Transverse colon (tissue), 4 donors: Measurements from ENCODE around the gene LRP5. TPM values are rescaled to one million over a fixed set of nuclear protein-coding genes. Genes with fewer than 3 reads are reported as not detected.

Experiments used
- DNase-seq: peaks from one replicate; pipeline ENCODE4 v3.0.0-alpha.2; 2019
- H3K27ac ChIP-seq, 4 donors: fragments of 200-600 bp; sonication (generic); 2 replicates each; pipeline ENCODE4 v1.5.1; 2016 to 2018; ENCODE audit warnings: inconsistent platforms in 4 of 4
- H3K27me3 ChIP-seq: fragments of 200-600 bp; sonication (generic); 2 replicates; pipeline ENCODE4 v1.5.1; 2017; ENCODE audit warnings: inconsistent platforms
- H3K36me3 ChIP-seq, 4 donors: fragments of 200-600 bp; sonication (generic); 2 replicates each; pipeline ENCODE4 v1.5.1; 2017 to 2019; ENCODE audit warnings: inconsistent platforms in 4 of 4
- H3K4me1 ChIP-seq, 4 donors: fragments of 200-600 bp; sonication (generic); 2 replicates each; pipeline ENCODE4 v1.5.1; 2017 to 2020; ENCODE audit warnings: inconsistent platforms in 4 of 4
- H3K4me3 ChIP-seq, 4 donors: fragments of 200-600 bp; sonication (generic); 1 replicate in 1 of 4; 2 replicates in 3 of 4; pipeline versions ENCODE4 v1.5.1 to v1.6.1; 2017 to 2019; ENCODE audit warnings: inconsistent platforms in 4 of 4
- H3K9me3 ChIP-seq, 2 donors: fragments of 200-600 bp; sonication (generic); 2 replicates each; pipeline ENCODE4 v1.5.1; 2017 to 2019; ENCODE audit warnings: inconsistent platforms in 2 of 2
- CTCF ChIP-seq, 5 experiments: fragments of 200-600 bp in 3 of 5; fragments of 450-650 bp in 2 of 5; sonication (generic) in 3 of 5; IDR thresholded peaks; 1 replicate in 2 of 5; 2 replicates in 3 of 5; pipeline ENCODE4 v1.5.1; 2016 to 2017; ENCODE audit warnings: antibody characterized with exemption in 5 of 5, inconsistent platforms in 3 of 5, mild to moderate bottlenecking in 2 of 5, moderate library complexity in 1 of 5
- EP300 ChIP-seq: sonication (generic); formaldehyde crosslinking; IDR thresholded peaks from one replicate; pipeline ENCODE4 v1.6.1; 2017; ENCODE audit warnings: antibody characterized with exemption, low read depth
- POLR2A ChIP-seq: fragments of 450-650 bp; IDR thresholded peaks from one replicate; pipeline ENCODE4 v1.6.1; 2016; ENCODE audit warnings: antibody characterized with exemption, mild to moderate bottlenecking, moderate library complexity
- POLR2AphosphoS5 ChIP-seq, 3 donors: sonication (generic); formaldehyde crosslinking; IDR thresholded peaks; one replicate each; pipeline ENCODE4 v1.6.1; 2016; ENCODE audit warnings: antibody characterized with exemption in 3 of 3
- WGBS, 2 donors: methylation state at CpG; one replicate each; pipeline ENCODE4 v1.1.5; 2018; ENCODE audit warnings: low coverage in 1 of 2; 5-methylcytosine and 5-hydroxymethylcytosine counted together
- in situ Hi-C, 4 donors: fragments of 200-750 bp; cut with MboI; loops; one replicate each; pipeline versions ENCODE4 v1.15.0 to v1.15.1; 2017; ENCODE audit warnings: low sequenced_read_pairs in 3 of 4, low pct_ligation_motif_present in 1 of 4, low pct_unique_long_range_greater_than_20kb in 1 of 4
- intact Hi-C: fragments of 100-400 bp; cut with DNase I; formaldehyde crosslinking; loops from one replicate; pipeline ENCODE4 v1.15.1; 2023; ENCODE audit warnings: low total_unique reads
- total RNA-seq, 4 donors: library from RNA; depleted of rRNA; stranded (reverse); fragments of >200 nt; gene quantifications; one replicate each; pipeline ENCODE4 v1.1.0, GENCODE V29; 2016

LRP5 gene
- total RNA-seq, 4 donors from 2014 or later: 72.6 to 138 (median 82.3) TPM

DNA sequence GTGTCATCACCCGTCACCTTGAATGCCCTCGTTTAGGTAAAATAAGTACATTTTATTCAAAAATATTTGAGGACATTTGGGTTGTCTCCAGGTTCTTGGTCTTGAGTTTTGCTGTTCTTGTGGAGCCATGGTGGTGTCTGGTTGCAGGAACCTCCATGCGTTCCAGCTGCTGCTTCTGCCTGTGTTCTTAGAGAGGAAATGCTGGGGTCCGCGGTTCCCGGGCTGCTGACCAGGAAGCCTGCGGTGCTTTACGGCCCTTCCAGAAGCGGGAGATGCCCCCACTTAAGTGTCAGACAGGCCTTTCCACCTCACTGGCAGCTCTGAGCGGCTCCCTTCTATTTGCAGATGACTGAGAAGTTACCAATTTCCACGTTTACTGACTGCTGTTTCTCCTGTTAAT is 66.8 kb downstream of the LRP5 start:
- Histone ChIP-seq H3K27me3 (no peaks in the 10 kb centered on the region), H3K4me3 (no peak overlapping the region), H3K9me3 (no peaks in the 10 kb centered on the region), H3K27ac (peak overlapping the region; percentile 83 to 89 (median 86)), H3K36me3 (no peaks in the 10 kb centered on the region), H3K4me1 (peaks cover 46 to 61% (median 54%) of the 10 kb centered on the region in 4 donors)
- no peak for DNase-seq
- intact Hi-C loops (no loop called here), in situ Hi-C loops (loop anchor here in 1 of 4 donors (25.0 kb wide), 1 partner anchor 117 kb away; the partner anchor contains the start of gene C11orf24)
- WGBS, 2 donors: 51 to 76% methylated on average over 3 to 11 of the region's 11 CpGs
- TF ChIP-seq EP300 (no peak), POLR2AphosphoS5 (IDR thresholded peaks at IDR 0.05) (no peak), CTCF (IDR thresholded peaks at IDR 0.05) (no peak), POLR2A (no peak)

DNA sequence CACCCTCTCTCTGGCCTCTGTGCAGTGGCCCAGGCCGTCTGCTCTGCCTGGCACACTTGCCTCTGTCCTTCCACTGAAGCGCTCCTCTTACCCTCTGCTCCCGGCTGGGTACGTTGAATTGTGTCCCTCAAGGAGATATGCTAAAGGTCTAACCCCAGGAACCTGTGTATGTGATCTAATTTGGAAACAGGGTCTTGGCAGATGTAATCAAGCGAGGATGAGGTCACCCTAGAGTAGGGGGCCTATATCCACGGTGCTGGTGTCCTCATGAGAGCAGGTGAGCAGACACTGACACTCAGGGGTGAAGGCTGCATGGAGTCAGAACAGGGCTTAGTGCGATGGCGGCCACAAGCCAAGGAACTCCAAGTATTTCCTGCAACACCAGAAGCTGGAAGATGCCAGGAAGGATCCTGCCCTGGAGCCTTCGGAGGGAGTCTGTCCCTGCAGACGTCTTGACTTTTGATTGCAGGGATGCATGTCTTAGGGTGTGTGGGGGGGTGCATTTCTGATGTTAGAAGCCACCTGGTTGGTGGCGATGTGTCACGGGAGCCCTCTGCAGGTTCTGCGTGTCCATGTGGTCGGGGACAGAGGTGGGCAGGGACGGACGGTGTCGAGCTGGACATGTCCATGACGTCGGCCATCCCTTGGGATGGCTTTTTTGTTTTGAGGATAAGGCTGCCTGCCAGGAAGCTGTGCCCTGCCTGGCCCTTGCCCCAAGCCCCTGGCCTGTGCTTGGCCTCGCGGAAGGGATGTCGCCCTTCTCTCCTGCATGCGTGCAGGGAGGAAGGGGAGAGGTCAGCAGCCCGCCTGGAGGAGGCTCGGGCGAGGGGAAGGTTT is 68.6 kb downstream of the LRP5 start:
- in situ Hi-C loops: loop anchor here in 2 of 4 donors (5.0 to 25.0 kb wide), 3 partner anchors 76 to 124 kb away; partner anchors contain the start of gene C11orf24 (in 1 of the 2)
- Histone ChIP-seq H3K36me3 (peaks cover 0 to under 1% (median 0%) of the 10 kb centered on the region in 4 donors), H3K27me3 (no peaks in the 10 kb centered on the region), H3K4me3 (no peak overlapping the region), H3K4me1 (peaks cover 32 to 47% (median 42%) of the 10 kb centered on the region in 4 donors), H3K27ac (peak overlapping the region; percentile 83 to 89 (median 86)), H3K9me3 (no peaks in the 10 kb centered on the region)
- no peak for DNase-seq
- no peak for TF ChIP-seq CTCF (IDR thresholded peaks at IDR 0.05)
- TF ChIP-seq POLR2A: no peak
- TF ChIP-seq POLR2AphosphoS5 (IDR thresholded peaks at IDR 0.05): peak in 1 of 3 donors; percentile 12
- no peak for TF ChIP-seq EP300
- WGBS, 2 donors: 47% methylated on average over 26 of the region's 26 CpGs; no CpG with 5 or more reads in 1 of the 2 donors
- intact Hi-C loops: loop anchor here (5.0 to 10.0 kb wide), 3 partner anchors 64 to 126 kb away; partner anchors contain the start of gene LRP5

DNA sequence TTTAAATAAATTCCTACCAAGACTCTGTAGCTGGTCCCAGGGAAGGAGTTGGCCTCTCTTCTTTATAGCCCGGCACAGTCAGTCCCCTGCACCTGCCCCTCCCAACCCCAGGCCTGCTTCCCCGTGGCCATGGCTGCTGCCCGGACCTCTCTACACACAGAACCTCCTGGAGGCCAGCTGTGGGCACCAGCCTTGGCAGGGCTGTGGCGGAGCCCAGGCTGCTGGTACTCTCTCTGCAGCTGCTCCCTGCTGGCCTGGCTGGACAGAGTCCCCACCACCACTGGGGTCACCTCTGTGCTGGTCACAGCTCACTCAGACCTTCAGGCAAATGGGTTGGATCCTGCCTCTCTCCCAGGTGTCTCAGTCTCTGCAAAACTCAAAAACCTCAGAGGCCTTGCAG is 69.3 kb downstream of the LRP5 start:
- intact Hi-C loops: loop anchor here (5.0 to 10.0 kb wide), 3 partner anchors 63 to 127 kb away; partner anchors contain the start of gene LRP5

More for the DNA sequence above, 69.3 kb downstream of the LRP5 start:
- no peaks in the 10 kb centered on the region for H3K9me3 ChIP-seq
- no peak overlapping the region for H3K4me3 ChIP-seq
- H3K4me1 ChIP-seq: peaks cover 32 to 47% (median 42%) of the 10 kb centered on the region in 4 donors
- DNase-seq: no peak
- WGBS, 2 donors: 41% methylated on average over 4 of the region's 4 CpGs; no CpG with 5 or more reads in 1 of the 2 donors
- H3K27ac ChIP-seq: peak overlapping the region; percentile 83 to 89 (median 86)
- TF ChIP-seq EP300 (no peak), POLR2AphosphoS5 (IDR thresholded peaks at IDR 0.05) (no peak), CTCF (IDR thresholded peaks at IDR 0.05) (no peak), POLR2A (no peak)
- in situ Hi-C loops: loop anchor here in 2 of 4 donors (5.0 to 25.0 kb wide), 3 partner anchors 77 to 124 kb away; partner anchors contain the start of gene C11orf24 (in 1 of the 2)
- no peaks in the 10 kb centered on the region for H3K27me3 ChIP-seq
- H3K36me3 ChIP-seq: peaks cover 0 to 8% (median 3%) of the 10 kb centered on the region in 4 donors
